Activated CD4-positive, alpha-beta memory T cell treated with anti-CD3 and anti-CD28 coated beads, Interleukin-2, amount 10 ng/mL, durations not matched to agents 7 days and 5 days (primary cell): ENCODE results near the gene KCNJ9. TPM values are rescaled to one million over a fixed set of nuclear protein-coding genes. Genes with fewer than 3 reads are reported as not detected.
A peak's percentile ranks its signal among the peaks of the same experiment; 100 is the strongest.
"Not testable (repeated sequence)": the region's sequence is repeated elsewhere in the genome, so short reads cannot be mapped to it uniquely, and the experiment has no call there.

ENCODE experiments used
- CTCF ChIA-PET: fragments of 350-600 bp; sonication (Branson Sonifier 250); formaldehyde crosslinking; loops from one replicate; lab custom pipeline; 2021; ENCODE audit warnings: antibody characterized with exemption, inconsistent platforms; lab: Charles Lee
- POLR2A ChIA-PET: fragments of 350-600 bp; sonication (Branson Sonifier 250); formaldehyde crosslinking; loops from one replicate; lab custom pipeline; 2021; ENCODE audit warnings: antibody characterized with exemption; lab: Charles Lee
- DNase-seq: peaks from one replicate; pipeline ENCODE4 v3.0.0-alpha.2; 2020
- H3K27ac Mint-ChIP-seq: one replicate; pipeline ENCODE4 v1.8.0; 2021; ENCODE audit warnings: mild to moderate bottlenecking, mixed read lengths
- H3K27me3 Mint-ChIP-seq: one replicate; pipeline ENCODE4 v1.8.0; 2021; ENCODE audit warnings: mixed read lengths
- H3K36me3 Mint-ChIP-seq: one replicate; pipeline ENCODE4 v1.8.0; 2021; ENCODE audit warnings: low read depth, mixed read lengths
- H3K4me1 Mint-ChIP-seq: one replicate; pipeline ENCODE4 v1.8.0; 2021; ENCODE audit warnings: mixed read lengths
- H3K4me3 Mint-ChIP-seq: one replicate; pipeline ENCODE4 v1.8.0; 2021; ENCODE audit warnings: mild to moderate bottlenecking, mixed read lengths
- H3K9me3 Mint-ChIP-seq: one replicate; pipeline ENCODE4 v1.8.0; 2021; ENCODE audit warnings: mixed read lengths
- total RNA-seq, 2 experiments: library from RNA; stranded (reverse); gene quantifications; one replicate each; pipeline ENCODE4 v1.2.3, GENCODE V29; 2021

KCNJ9 gene
- total RNA-seq, 2 experiments from 2014 or later = not detected

- ChIA-PET CTCF (interaction anchor here (0.7 to 4.2 kb wide), 17 partner anchors 15 to 275 kb away, joined by 3 to 27 read pairs (median 3); partner anchors contain the start of gene DCAF8), POLR2A (interaction anchor here (0.7 to 1.6 kb wide), 8 partner anchors 12 to 192 kb away, joined by 3 to 5 read pairs (median 3); partner anchors contain the start of gene TAGLN2)
- H3K4me1 Mint-ChIP-seq = peaks cover 33% of the 10 kb centered on the region
- H3K9me3 Mint-ChIP-seq = no peaks in the 10 kb centered on the region
- H3K27me3 Mint-ChIP-seq = peaks cover under 1% of the 10 kb centered on the region
- no peak overlapping the region for H3K4me3 Mint-ChIP-seq
- H3K36me3 Mint-ChIP-seq = no peaks in the 10 kb centered on the region
- DNase-seq = peak; percentile 62
- H3K27ac Mint-ChIP-seq = no peak overlapping the region
These were observed 19.8 kb downstream of the KCNJ9 start for GRCh38 chr1:160101037-160101716.

GRCh38 chr1:160101717-160102522 is 20.6 kb downstream of the KCNJ9 start:
- H3K27me3 Mint-ChIP-seq = peaks cover 7% of the 10 kb centered on the region
- H3K4me3 Mint-ChIP-seq = no peak overlapping the region
- ChIA-PET CTCF (interaction anchor here (0.6 to 4.2 kb wide), 15 partner anchors 16 to 276 kb away, joined by 3 to 27 read pairs (median 4); partner anchors contain the start of genes DCAF8 and PEX19), POLR2A (interaction anchor here (1.1 to 1.6 kb wide), 6 partner anchors 13 to 189 kb away, joined by 3 to 5 read pairs (median 3); partner anchors contain the start of gene TAGLN2)
- no peak for DNase-seq
- no peak overlapping the region for H3K27ac Mint-ChIP-seq
- H3K9me3 Mint-ChIP-seq = no peaks in the 10 kb centered on the region
- no peaks in the 10 kb centered on the region for H3K36me3 Mint-ChIP-seq
- peaks cover 26% of the 10 kb centered on the region for H3K4me1 Mint-ChIP-seq

- peaks cover 15% of the 10 kb centered on the region for H3K4me1 Mint-ChIP-seq
- ChIA-PET POLR2A (no interaction called here), CTCF (interaction anchor here (0.9 to 4.2 kb wide), 6 partner anchors 26 to 273 kb away, joined by 4 to 27 read pairs (median 5); no protein-coding TSS in a partner anchor)
- H3K27ac Mint-ChIP-seq = no peak overlapping the region
- peaks cover 7% of the 10 kb centered on the region for H3K27me3 Mint-ChIP-seq
- no peaks in the 10 kb centered on the region for H3K9me3 Mint-ChIP-seq
- no peaks in the 10 kb centered on the region for H3K36me3 Mint-ChIP-seq
- H3K4me3 Mint-ChIP-seq = no peak overlapping the region
- no peak for DNase-seq
These were observed 22.5 kb downstream of the KCNJ9 start for GRCh38 chr1:160103658-160104408.

GRCh38 chr1:160104486-160104885 is 23.1 kb downstream of the KCNJ9 start:
- POLR2A ChIA-PET = no interaction called here
- DNase-seq = no peak
- Mint-ChIP-seq H3K27me3 (peaks cover 7% of the 10 kb centered on the region), H3K4me3 (no peak overlapping the region), H3K4me1 (peaks cover 9% of the 10 kb centered on the region), H3K36me3 (no peaks in the 10 kb centered on the region), H3K27ac (no peak overlapping the region), H3K9me3 (no peaks in the 10 kb centered on the region)
- CTCF ChIA-PET = interaction anchor here (0.9 to 4.2 kb wide), 5 partner anchors 26 to 272 kb away, joined by 3 to 21 read pairs (median 6); no protein-coding TSS in a partner anchor

- ChIA-PET POLR2A (no interaction called here), CTCF (interaction anchor here (0.6 to 4.2 kb wide), 6 partner anchors 19 to 1598 kb away, joined by 3 to 21 read pairs (median 6); no protein-coding TSS in a partner anchor)
- Mint-ChIP-seq H3K36me3 (no peaks in the 10 kb centered on the region), H3K4me3 (no peak overlapping the region), H3K27ac (no peak overlapping the region), H3K9me3 (no peaks in the 10 kb centered on the region), H3K4me1 (peaks cover 7% of the 10 kb centered on the region), H3K27me3 (peaks cover 7% of the 10 kb centered on the region)
- DNase-seq = no peak
These were observed 23.8 kb downstream of the KCNJ9 start for GRCh38 chr1:160105155-160105554.

GRCh38 chr1:160107512-160107911 is 26.2 kb downstream of the KCNJ9 start:
- Mint-ChIP-seq H3K4me3 (no peak overlapping the region), H3K9me3 (no peaks in the 10 kb centered on the region), H3K36me3 (no peaks in the 10 kb centered on the region), H3K27ac (no peak overlapping the region), H3K27me3 (peaks cover 11% of the 10 kb centered on the region), H3K4me1 (no peaks in the 10 kb centered on the region)
- POLR2A ChIA-PET = interaction anchor here (1.5 kb wide), 1 partner anchor 8 kb away, joined by 3 read pairs; no protein-coding TSS in a partner anchor
- DNase-seq = no peak
- CTCF ChIA-PET = interaction anchor here (1.2 to 1.8 kb wide), 2 partner anchors 9 to 145 kb away, joined by 3 to 5 read pairs; partner anchors contain the start of gene IGSF8

GRCh38 chr1:160108888-160109662 is 27.7 kb downstream of the KCNJ9 start:
- DNase-seq = peak; percentile 35
- no peak overlapping the region for H3K4me3 Mint-ChIP-seq
- H3K36me3 Mint-ChIP-seq = no peaks in the 10 kb centered on the region
- H3K4me1 Mint-ChIP-seq = no peaks in the 10 kb centered on the region
- H3K9me3 Mint-ChIP-seq = no peaks in the 10 kb centered on the region
- ChIA-PET POLR2A (interaction anchor here (1.0 to 1.5 kb wide), 3 partner anchors 10 to 154 kb away, joined by 3 to 4 read pairs (median 3); partner anchors contain the start of gene DCAF8), CTCF (interaction anchor here (1.8 kb wide), 1 partner anchor 143 kb away, joined by 5 read pairs; no protein-coding TSS in a partner anchor)
- peaks cover 17% of the 10 kb centered on the region for H3K27me3 Mint-ChIP-seq
- H3K27ac Mint-ChIP-seq = no peak overlapping the region

GRCh38 chr1:160109686-160110085 is 28.3 kb downstream of the KCNJ9 start:
- POLR2A ChIA-PET = interaction anchor here (1.4 kb wide), 1 partner anchor 153 kb away, joined by 4 read pairs; the partner anchor contains the start of gene DCAF8
- peaks cover 17% of the 10 kb centered on the region for H3K27me3 Mint-ChIP-seq

GRCh38 chr1:160111462-160111861 is 30.1 kb downstream of the KCNJ9 start:
- H3K36me3 Mint-ChIP-seq, H3K4me3 Mint-ChIP-seq, H3K9me3 Mint-ChIP-seq, DNase-seq, H3K27ac Mint-ChIP-seq, POLR2A ChIA-PET, H3K4me1 Mint-ChIP-seq: not testable (repeated sequence)
- CTCF ChIA-PET = interaction anchor here (1.4 kb wide), 1 partner anchor 266 kb away, joined by 3 read pairs; no protein-coding TSS in a partner anchor
- H3K27me3 Mint-ChIP-seq = peaks cover 13% of the 10 kb centered on the region

More at GRCh38 chr1:160109686-160110085, 28.3 kb downstream of the KCNJ9 start:
- CTCF ChIA-PET = interaction anchor here (1.0 to 1.6 kb wide), 2 partner anchors 24 to 142 kb away, joined by 3 to 4 read pairs; no protein-coding TSS in a partner anchor
- Mint-ChIP-seq H3K4me3 (no peak overlapping the region), H3K4me1 (no peaks in the 10 kb centered on the region), H3K36me3 (no peaks in the 10 kb centered on the region), H3K27ac (no peak overlapping the region), H3K9me3 (no peaks in the 10 kb centered on the region)
- DNase-seq = no peak

- ChIA-PET POLR2A (no interaction called here), CTCF (interaction anchor here (1.4 kb wide), 1 partner anchor 265 kb away, joined by 3 read pairs; no protein-coding TSS in a partner anchor)
- no peak for DNase-seq
- no peak overlapping the region for H3K4me3 Mint-ChIP-seq
- H3K27ac Mint-ChIP-seq = no peak overlapping the region
- peaks cover 16% of the 10 kb centered on the region for H3K27me3 Mint-ChIP-seq
- no peaks in the 10 kb centered on the region for H3K36me3 Mint-ChIP-seq
- H3K9me3 Mint-ChIP-seq = no peaks in the 10 kb centered on the region
- H3K4me1 Mint-ChIP-seq = no peaks in the 10 kb centered on the region
These were observed 31.0 kb downstream of the KCNJ9 start for GRCh38 chr1:160112357-160112756.

GRCh38 chr1:160113407-160113806 is 32.1 kb downstream of the KCNJ9 start:
- ChIA-PET CTCF (no interaction called here), POLR2A (no interaction called here)
- H3K4me3 Mint-ChIP-seq = no peak overlapping the region
- no peaks in the 10 kb centered on the region for H3K4me1 Mint-ChIP-seq
- H3K27ac Mint-ChIP-seq = no peak overlapping the region
- H3K36me3 Mint-ChIP-seq = no peaks in the 10 kb centered on the region
- no peak for DNase-seq
- peaks cover 20% of the 10 kb centered on the region for H3K27me3 Mint-ChIP-seq
- H3K9me3 Mint-ChIP-seq = no peaks in the 10 kb centered on the region
